Panc1 (cell line): ENCODE measurements around the gene ZNF185.

Experiments
- CTCF ChIP-seq: fragments of 450-650 bp; IDR thresholded peaks from 2 replicates; pipeline ENCODE4 v1.5.1; 2017; ENCODE audit warnings: mild to moderate bottlenecking
- POLR2AphosphoS5 ChIP-seq: IDR thresholded peaks from 2 replicates; pipeline ENCODE4 v1.6.1; 2012; ENCODE audit warnings: mild to moderate bottlenecking, low read depth, low read length, moderate library complexity
- REST ChIP-seq, 2 experiments: IDR thresholded peaks; 2 replicates each; pipeline ENCODE4 v1.6.1; 2011 to 2012; ENCODE audit warnings: low read depth in 2 of 2, control low read depth in 1 of 2, low read length in 1 of 2, mild to moderate bottlenecking in 1 of 2, moderate library complexity in 1 of 2; ENCODE audit not compliant: insufficient read depth in 1 of 2
- SIN3A ChIP-seq: IDR thresholded peaks from 2 replicates; pipeline ENCODE4 v1.6.1; 2012; ENCODE audit warnings: low read depth, mild to moderate bottlenecking, low read length, moderate library complexity, borderline replicate concordance; ENCODE audit not compliant: insufficient read depth
- TCF7L2 ChIP-seq: IDR thresholded peaks from 2 replicates; pipeline ENCODE4 v1.6.1; 2011; ENCODE audit warnings: mild to moderate bottlenecking, low read depth, low read length, inconsistent platforms

- TF ChIP-seq CTCF = no peak
- TF ChIP-seq REST (IDR thresholded peaks at IDR 0.05; ENCODE audit: insufficient read depth in 1 of 2, low read depth in 2 of 2, low read length in 1 of 2) = no peak
- no peak for TF ChIP-seq POLR2AphosphoS5
- TF ChIP-seq TCF7L2 = no peak
- TF ChIP-seq SIN3A = no peak
Observed at GRCh38 chrX:152897222-152898131, at the start of gene ZNF185.
